HG03095 (cell line): ENCODE measurements around the gene PLA2G2F.
"Not testable (repeated sequence)": the region's sequence is repeated elsewhere in the genome, so short reads cannot be mapped to it uniquely, and the experiment has no call there.

ENCODE experiments used
- ATAC-seq: cut with Tn5 transposase; IDR thresholded peaks from one replicate; pipeline ENCODE4 v1.9.1; 2021; ENCODE audit warnings: moderate library complexity; ENCODE audit not compliant: unreplicated experiment

Gene PLA2G2F

DNA sequence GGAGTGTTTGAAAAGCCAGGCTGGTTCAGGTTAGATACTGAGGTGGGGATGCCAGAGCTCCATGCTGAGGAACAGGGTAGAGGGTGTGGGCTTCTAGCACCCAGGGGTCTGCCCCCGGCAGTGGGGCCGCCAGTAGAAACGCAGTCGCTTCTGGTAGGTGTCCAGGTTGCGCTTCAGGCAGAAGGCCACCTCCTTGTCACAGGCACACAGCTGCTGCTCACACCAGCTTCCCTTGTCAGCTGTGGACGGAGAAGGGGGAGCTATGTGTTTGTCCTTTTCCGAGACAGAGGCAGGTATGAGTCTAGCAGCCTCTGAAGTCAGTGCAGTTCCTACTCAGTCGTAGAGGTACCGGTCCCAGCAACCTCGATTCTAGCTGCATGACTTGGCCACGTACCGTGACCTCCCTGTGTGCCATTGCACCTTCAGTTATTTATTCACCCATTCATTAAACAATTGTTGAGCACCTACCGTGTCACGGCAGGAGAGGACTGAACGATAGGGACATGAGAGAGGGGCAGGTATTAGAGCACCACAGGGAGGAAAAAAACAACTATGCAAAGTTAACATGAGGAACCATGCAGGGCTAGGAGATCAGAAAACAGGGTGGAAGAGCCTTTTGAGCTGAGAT is 25.0 kb upstream of the PLA2G2F start:
- ATAC-seq: no peak

- no peak for ATAC-seq
Measured at GRCh38 chr1:20115479-20115878, 23.6 kb upstream of the PLA2G2F start.

GRCh38 chr1:20115916-20116315 is 23.2 kb upstream of the PLA2G2F start:
- ATAC-seq: no peak

- ATAC-seq: no peak
Measured at GRCh38 chr1:20117236-20117635, 21.9 kb upstream of the PLA2G2F start.

- ATAC-seq: no peak
Measured at GRCh38 chr1:20119347-20119746, 19.8 kb upstream of the PLA2G2F start, which contains the start of gene PLA2G2D. TSS of gene PLA2G2D (minus strand) at chr1:20119536. CDS start at chr1:20119498, 38 bp downstream.

DNA sequence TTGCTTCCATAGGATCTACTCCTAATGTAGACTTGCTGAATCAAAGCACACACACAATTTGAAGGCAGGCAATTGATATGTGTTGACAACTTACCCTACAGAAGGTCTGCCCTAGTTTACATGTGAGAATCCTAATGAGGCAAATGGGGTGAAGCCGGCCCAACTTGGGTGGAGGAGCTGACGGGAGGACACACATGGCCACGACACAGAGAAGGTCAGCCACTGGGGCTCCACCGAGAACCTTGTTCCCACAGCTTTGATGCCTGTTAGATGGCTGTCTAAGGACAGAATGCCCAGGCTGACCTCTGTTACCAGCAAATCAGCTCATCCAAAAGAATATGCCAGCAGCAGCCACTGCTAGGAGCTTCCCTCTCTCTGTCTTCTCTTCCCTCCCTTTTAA is 18.3 kb upstream of the PLA2G2F start:
- ATAC-seq: no peak

DNA sequence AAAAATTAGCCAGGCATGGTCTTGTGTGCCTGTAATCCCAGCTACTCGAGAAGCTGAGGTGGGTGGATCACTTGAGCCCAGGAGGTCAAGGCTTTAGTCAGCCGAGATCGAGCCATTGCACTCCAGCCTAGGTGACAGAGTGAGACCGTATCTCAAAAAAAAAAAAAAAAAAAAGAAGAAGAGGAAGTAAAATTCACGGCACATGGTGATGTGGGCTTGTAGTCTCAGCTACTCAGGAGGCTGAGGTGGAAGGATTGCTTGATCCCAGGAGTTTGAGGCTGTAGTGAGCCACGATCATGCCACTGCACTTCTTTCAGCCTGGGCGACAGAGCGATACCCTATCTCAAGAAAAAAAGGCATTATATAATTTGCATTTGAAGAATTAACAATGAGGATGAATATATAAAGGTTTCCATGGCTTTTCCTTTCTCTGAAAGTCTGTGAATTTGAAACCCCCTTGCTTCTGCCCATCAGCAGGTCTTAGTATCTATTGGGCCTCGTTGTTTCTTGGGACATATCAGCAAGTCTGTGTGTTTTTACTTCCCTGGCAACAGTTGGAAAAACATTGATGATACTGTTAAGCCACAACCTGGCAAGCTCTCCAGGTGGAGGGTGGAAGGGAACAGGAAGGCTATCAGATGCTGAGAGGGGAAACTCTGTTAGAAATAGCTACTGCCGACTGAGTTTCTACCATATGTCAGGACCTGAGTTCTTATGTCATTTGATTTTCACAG is 15.2 kb upstream of the PLA2G2F start:
- no peak for ATAC-seq

- no peak for ATAC-seq
Measured at GRCh38 chr1:20124456-20125057, 14.6 kb upstream of the PLA2G2F start.

DNA sequence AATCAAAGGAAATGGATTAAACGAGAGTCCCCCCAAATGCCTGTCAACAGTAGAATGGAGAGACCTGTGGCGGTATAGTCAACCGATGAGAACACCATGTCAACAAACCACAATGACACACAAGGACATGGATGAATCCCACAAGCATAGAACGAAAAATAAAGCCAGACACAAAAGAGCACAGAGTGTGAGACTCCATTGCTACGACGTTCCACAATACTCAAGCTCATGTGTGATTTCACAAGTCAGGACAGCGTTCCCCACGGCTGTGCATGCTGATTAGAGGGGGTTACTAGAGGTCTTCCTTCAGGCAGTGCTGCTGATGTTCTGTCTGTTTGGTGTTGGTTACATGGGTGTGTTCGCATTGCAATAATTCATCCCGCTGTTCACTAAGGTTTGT is 14.0 kb upstream of the PLA2G2F start:
- no peak for ATAC-seq

- ATAC-seq: no peak
Measured at GRCh38 chr1:20126041-20126805, 12.9 kb upstream of the PLA2G2F start.

DNA sequence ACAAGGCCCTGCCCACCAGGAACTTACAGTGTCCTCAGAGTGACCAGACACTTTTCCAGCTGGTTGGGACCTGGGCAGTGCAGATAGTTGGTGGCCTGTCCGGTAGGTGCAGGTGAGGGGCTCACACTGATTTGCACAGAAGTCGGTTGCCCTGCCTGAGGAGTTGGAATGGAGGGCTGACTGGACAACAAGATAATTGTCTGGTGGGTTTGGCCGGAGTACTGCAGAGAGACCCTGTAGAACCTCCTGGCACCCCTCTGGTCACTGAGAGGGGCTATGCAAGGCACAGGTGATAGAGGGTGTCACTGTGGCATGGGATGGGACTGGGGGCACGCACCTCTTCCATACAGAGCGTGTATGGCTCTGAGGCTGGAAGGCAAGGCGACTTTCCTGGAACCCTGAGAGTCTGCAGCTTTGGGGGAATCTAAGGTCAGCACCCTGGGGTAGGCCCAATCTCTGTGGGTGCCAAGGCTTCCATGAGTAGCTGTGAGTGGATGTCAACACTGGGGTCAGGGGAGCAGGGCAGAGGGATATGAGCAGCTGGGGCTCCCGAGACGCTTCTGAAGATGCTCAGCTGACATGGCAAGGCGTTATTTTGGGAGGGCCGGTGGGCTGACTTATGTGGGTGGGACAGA is 12.2 kb upstream of the PLA2G2F start:
- no peak for ATAC-seq

GRCh38 chr1:20130518-20130917 is 8.6 kb upstream of the PLA2G2F start:
- not testable (repeated sequence) for ATAC-seq

GRCh38 chr1:20134995-20135394 is 4.1 kb upstream of the PLA2G2F start:
- ATAC-seq: no peak

- no peak for ATAC-seq
Measured at GRCh38 chr1:20136249-20136648, 2.9 kb upstream of the PLA2G2F start.

GRCh38 chr1:20137055-20137454 is 2.1 kb upstream of the PLA2G2F start:
- ATAC-seq: no peak

DNA sequence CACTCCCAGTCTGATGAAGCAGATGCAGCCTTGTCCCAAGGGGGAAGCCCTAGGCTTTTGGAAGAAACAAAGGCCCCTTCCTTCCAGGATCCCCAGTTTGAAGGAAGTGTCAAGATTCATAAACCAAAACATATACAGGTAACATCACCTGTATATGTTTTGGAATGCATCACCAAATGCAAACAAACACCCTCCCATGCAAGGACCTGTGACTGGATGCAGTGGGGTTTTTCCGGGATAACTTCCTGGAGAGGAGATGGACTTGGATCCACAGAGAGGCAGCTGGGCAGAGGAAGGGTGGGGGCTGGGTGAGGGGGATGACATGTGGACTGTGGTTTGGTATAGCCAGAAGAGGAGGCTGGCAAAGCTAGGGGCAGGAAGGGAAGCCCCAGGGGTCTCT is 1.5 kb upstream of the PLA2G2F start:
- no peak for ATAC-seq

- ATAC-seq: no peak
Measured at GRCh38 chr1:20138346-20138745, 777 bp upstream of the PLA2G2F start.

- no peak for ATAC-seq
Measured at GRCh38 chr1:20139776-20140612, 871 bp downstream of the PLA2G2F start.

- no peak for ATAC-seq
Measured at GRCh38 chr1:20141001-20141400, 1.9 kb downstream of the PLA2G2F start.

DNA sequence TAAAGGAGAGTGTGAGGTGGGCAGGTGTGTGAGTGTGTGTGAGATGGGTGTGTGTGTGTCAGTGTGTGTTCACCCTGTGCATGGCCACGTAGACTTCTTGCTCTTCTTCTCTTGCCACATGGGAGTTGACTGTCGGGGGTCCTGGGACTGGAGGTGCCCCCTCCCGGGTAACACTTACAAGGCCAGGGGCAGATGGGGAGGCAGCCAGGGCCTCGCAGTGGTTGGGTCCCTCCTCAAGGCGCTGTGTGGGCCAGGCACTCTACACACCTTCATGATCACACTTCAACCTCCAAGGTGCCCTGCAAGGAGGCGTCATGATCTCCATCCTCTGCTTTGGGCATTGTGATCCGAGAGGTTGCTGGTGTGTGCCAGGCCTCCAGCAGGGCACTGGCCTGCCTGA is 2.3 kb downstream of the PLA2G2F start:
- ATAC-seq: no peak
